Esophagus squamous epithelium (tissue), 4 donors: ENCODE results near the gene FCHSD2.

Source experiments
- CTCF ChIP-seq, 6 experiments: fragments of 450-650 bp in 4 of 6; fragments of 200-600 bp in 2 of 6; sonication (generic) in 2 of 6; IDR thresholded peaks; one replicate each; pipeline ENCODE4 v1.5.1; 2016 to 2019; ENCODE audit warnings: antibody characterized with exemption in 6 of 6, mild to moderate bottlenecking in 4 of 6, moderate library complexity in 4 of 6
- POLR2A ChIP-seq, 4 donors: fragments of 450-650 bp; IDR thresholded peaks; one replicate each; pipeline ENCODE4 v1.6.1; 2017; ENCODE audit warnings: antibody characterized with exemption in 4 of 4, mild to moderate bottlenecking in 4 of 4, moderate library complexity in 3 of 4

DNA sequence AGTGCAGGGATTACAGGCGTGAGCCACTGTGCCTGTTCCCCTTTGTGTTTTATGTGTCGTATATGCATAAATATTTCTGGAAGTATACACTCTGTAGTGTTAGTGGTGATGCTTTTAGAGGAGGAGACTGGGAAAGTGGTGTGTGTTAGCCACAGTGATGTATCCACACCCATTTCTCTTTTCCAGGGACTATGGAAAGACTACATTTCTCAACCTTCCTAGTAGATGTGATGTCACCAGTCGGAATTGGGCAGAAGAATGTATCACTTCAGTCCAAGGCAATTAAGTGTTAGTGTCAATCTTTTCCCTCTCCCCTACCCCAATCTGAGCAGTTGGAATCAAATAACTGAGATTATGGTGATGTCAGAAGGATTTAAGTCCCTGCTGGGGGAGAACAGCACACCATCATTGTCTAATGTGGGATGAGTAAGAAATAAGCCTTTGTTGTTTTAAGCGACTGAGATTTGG lies 333.8 kb downstream of the FCHSD2 start:
- no peak for TF ChIP-seq CTCF (IDR thresholded peaks at IDR 0.05)
- no peak for TF ChIP-seq POLR2A (IDR thresholded peaks at IDR 0.05)
